Liver (tissue), 9 donors: ENCODE measurements around the gene PPARD. TPM values are rescaled to one million over a fixed set of nuclear protein-coding genes. Genes with fewer than 3 reads are reported as not detected.
A peak's percentile ranks its signal among the peaks of the same experiment; 100 is the strongest.

Experiments used
- DNase-seq: peaks from one replicate; pipeline ENCODE4 v3.0.0-alpha.2; 2017; ENCODE audit warnings: low spot score
- H3K27ac ChIP-seq, 2 donors: one replicate each; pipeline ENCODE4 v1.7.0; 2013; ENCODE audit warnings: inconsistent platforms in 2 of 2, low read length in 2 of 2, control low read depth in 1 of 2, low read depth in 1 of 2, mild to moderate bottlenecking in 1 of 2
- H3K27me3 ChIP-seq, 4 donors: one replicate each; pipeline versions ENCODE4 v1.6.1 to v1.7.0; 2013; ENCODE audit warnings: low read length in 3 of 4, inconsistent platforms in 1 of 4, mild to moderate bottlenecking in 1 of 4, moderate library complexity in 1 of 4; ENCODE audit not compliant: control insufficient read depth in 4 of 4, insufficient read depth in 4 of 4
- H3K36me3 ChIP-seq, 4 donors: one replicate each; pipeline versions ENCODE4 v1.6.1 to v1.7.0; 2013; ENCODE audit warnings: low read length in 3 of 4, mild to moderate bottlenecking in 3 of 4, low read depth in 1 of 4, moderate library complexity in 1 of 4; ENCODE audit not compliant: control insufficient read depth in 4 of 4, insufficient read depth in 3 of 4
- H3K4me1 ChIP-seq, 4 donors: one replicate each; pipeline versions ENCODE4 v1.6.1 to v1.7.0; 2013; ENCODE audit warnings: low read length in 3 of 4, mild to moderate bottlenecking in 3 of 4, moderate library complexity in 1 of 4; ENCODE audit not compliant: control insufficient read depth in 4 of 4, insufficient read depth in 4 of 4
- H3K4me3 ChIP-seq, 3 donors: one replicate each; pipeline versions ENCODE4 v1.6.1 to v1.7.0; 2013; ENCODE audit warnings: low read length in 3 of 3, control low read depth in 1 of 3, low read depth in 1 of 3, mild to moderate bottlenecking in 1 of 3
- H3K9ac ChIP-seq, 2 donors: one replicate each; pipeline ENCODE4 v1.7.0; 2013; ENCODE audit warnings: low read length in 2 of 2, mild to moderate bottlenecking in 2 of 2, moderate library complexity in 2 of 2, control low read depth in 1 of 2, low read depth in 1 of 2
- H3K9me3 ChIP-seq, 4 donors: one replicate each; pipeline versions ENCODE4 v1.6.1 to v1.7.0; 2013; ENCODE audit warnings: low read length in 3 of 4; ENCODE audit not compliant: control insufficient read depth in 4 of 4
- ATF3 ChIP-seq: IDR thresholded peaks from 2 replicates; pipeline ENCODE4 v1.6.1; 2016; ENCODE audit warnings: antibody characterized with exemption
- CTCF ChIP-seq: fragments of 150-350 bp; IDR thresholded peaks from 2 replicates; pipeline ENCODE4 v1.5.1; 2017; ENCODE audit warnings: improper control_type of control experiment, low read depth, low read length; ENCODE audit not compliant: missing input control
- EGR1 ChIP-seq, 2 donors: IDR thresholded peaks; 2 replicates each; pipeline ENCODE4 v1.6.1; 2016 to 2018; ENCODE audit warnings: antibody characterized with exemption in 2 of 2, low read depth in 2 of 2
- FOXA1 ChIP-seq: IDR thresholded peaks from 2 replicates; pipeline ENCODE4 v1.6.1; 2016; ENCODE audit warnings: antibody characterized with exemption
- FOXA2 ChIP-seq: IDR thresholded peaks from 2 replicates; pipeline ENCODE4 v1.6.1; 2016; ENCODE audit warnings: antibody characterized with exemption
- GABPA ChIP-seq, 2 donors: IDR thresholded peaks in 1 of 2; conservative IDR thresholded peaks in 1 of 2; 2 replicates each; pipeline ENCODE4 v1.6.1; 2016; ENCODE audit warnings: antibody characterized with exemption in 2 of 2, mild to moderate bottlenecking in 1 of 2, moderate library complexity in 1 of 2
- HNF4A ChIP-seq, 2 donors: conservative IDR thresholded peaks; 2 replicates each; pipeline ENCODE4 v1.6.1; 2016; ENCODE audit warnings: antibody characterized with exemption in 2 of 2, mild to moderate bottlenecking in 2 of 2
- HNF4G ChIP-seq: IDR thresholded peaks from 2 replicates; pipeline ENCODE4 v1.6.1; 2016; ENCODE audit warnings: antibody characterized with exemption
- JUND ChIP-seq, 2 donors: IDR thresholded peaks; 2 replicates each; pipeline ENCODE4 v1.6.1; 2016; ENCODE audit warnings: antibody characterized with exemption in 2 of 2
- MAX ChIP-seq: IDR thresholded peaks from 2 replicates; pipeline ENCODE4 v1.6.1; 2016; ENCODE audit warnings: antibody characterized with exemption
- NR2F2 ChIP-seq: IDR thresholded peaks from 2 replicates; pipeline ENCODE4 v1.6.1; 2016; ENCODE audit warnings: antibody characterized with exemption
- RAD21 ChIP-seq, 2 donors: IDR thresholded peaks; 2 replicates each; pipeline ENCODE4 v1.6.1; 2016; ENCODE audit warnings: antibody characterized with exemption in 2 of 2, mild to moderate bottlenecking in 2 of 2
- REST ChIP-seq: IDR thresholded peaks from 2 replicates; pipeline ENCODE4 v1.6.1; 2016; ENCODE audit warnings: antibody characterized with exemption, mild to moderate bottlenecking
- RXRA ChIP-seq, 2 donors: IDR thresholded peaks; 2 replicates each; pipeline ENCODE4 v1.6.1; 2017 to 2018; ENCODE audit warnings: antibody characterized with exemption in 2 of 2, mild to moderate bottlenecking in 1 of 2
- SP1 ChIP-seq: IDR thresholded peaks from 2 replicates; pipeline ENCODE4 v1.6.1; 2018; ENCODE audit warnings: antibody characterized with exemption, mild to moderate bottlenecking
- TAF1 ChIP-seq: conservative IDR thresholded peaks from 2 replicates; pipeline ENCODE4 v1.6.1; 2016; ENCODE audit warnings: antibody characterized with exemption, mild to moderate bottlenecking
- YY1 ChIP-seq: IDR thresholded peaks from 2 replicates; pipeline ENCODE4 v1.6.1; 2016; ENCODE audit warnings: antibody characterized with exemption, mild to moderate bottlenecking
- ZBTB33 ChIP-seq: IDR thresholded peaks from 2 replicates; pipeline ENCODE4 v1.6.1; 2016; ENCODE audit warnings: antibody characterized with exemption
- WGBS: extraction: QIAGEN DNeasy Blood & Tissue Kit; methylation state at CpG from one replicate; pipeline ENCODE4 v1.1.7; 2013; 5-methylcytosine and 5-hydroxymethylcytosine counted together
- polyA plus RNA-seq, 2 donors: library from polyadenylated mRNA; stranded (reverse) in 1 of 2; unstranded in 1 of 2; fragments of 200-250 nt in 1 of 2; fragments of >200 nt in 1 of 2; fragmentation: Nextera tagmentation in 1 of 2; extraction: Ambion mirVana in 1 of 2; gene quantifications; one replicate each; pipeline versions ENCODE4 v1.2.1 to v1.2.3, GENCODE V29; 2013 to 2015
- total RNA-seq, 2 donors: library from RNA; depleted of rRNA; stranded (reverse); fragments of >200 nt; gene quantifications; one replicate each; pipeline ENCODE4 v1.2.3, GENCODE V29; 2014
- donor health status: healthy.
- donor health status: healthy.
- donor health status: healthy.
- donor health status: healthy.
- donor health status: healthy.

PPARD gene
- total and polyA plus RNA-seq, 4 donors: 2.1 to 7.8 (median 5.1) TPM

- H3K9ac ChIP-seq: peak overlapping the region; percentile 53 to 79
- TF ChIP-seq CTCF (no peak), JUND (IDR thresholded peaks at IDR 0.05) (no peak), HNF4A (conservative IDR thresholded peaks at IDR 0.05) (no peak), RXRA (IDR thresholded peaks at IDR 0.05) (no peak), FOXA1 (no peak), YY1 (no peak), ATF3 (no peak), EGR1 (IDR thresholded peaks at IDR 0.05; ENCODE audit: low read depth in 2 of 2) (no peak), FOXA2 (no peak), GABPA (IDR thresholded peaks at IDR 0.05 in 1 of 2, conservative IDR thresholded peaks at IDR 0.05 in 1 of 2) (no peak), TAF1 (no peak), ZBTB33 (no peak), SP1 (no peak), NR2F2 (no peak), REST (no peak), RAD21 (IDR thresholded peaks at IDR 0.05) (no peak), HNF4G (no peak), MAX (no peak)
- H3K4me3 ChIP-seq: peak overlapping the region; percentile 82 to 91 (median 86)
- peaks cover 0 to 24% (median 16%) of the 10 kb centered on the region in 4 donors for H3K4me1 ChIP-seq
- 22% methylated on average over 37 of the region's 37 CpGs for WGBS
- DNase-seq: no peak
- no peaks in the 10 kb centered on the region for H3K27me3 ChIP-seq
- H3K27ac ChIP-seq: peak overlapping the region; percentile 76 to 86
- no peaks in the 10 kb centered on the region for H3K9me3 ChIP-seq
- H3K36me3 ChIP-seq: peaks cover 2 to 29% (median 21%) of the 10 kb centered on the region in 4 donors
Observed at GRCh38 chr6:35468980-35469750, 126.8 kb downstream of the PPARD start.
